ENCODE results near the gene GH1. TPM values are rescaled to one million over a fixed set of nuclear protein-coding genes. Genes with fewer than 3 reads are reported as not detected.
A peak's percentile ranks its signal among the peaks of the same experiment; 100 is the strongest.

Gene GH1
- total RNA-seq, 2 donors from 2014 or later, result not detected

DNA sequence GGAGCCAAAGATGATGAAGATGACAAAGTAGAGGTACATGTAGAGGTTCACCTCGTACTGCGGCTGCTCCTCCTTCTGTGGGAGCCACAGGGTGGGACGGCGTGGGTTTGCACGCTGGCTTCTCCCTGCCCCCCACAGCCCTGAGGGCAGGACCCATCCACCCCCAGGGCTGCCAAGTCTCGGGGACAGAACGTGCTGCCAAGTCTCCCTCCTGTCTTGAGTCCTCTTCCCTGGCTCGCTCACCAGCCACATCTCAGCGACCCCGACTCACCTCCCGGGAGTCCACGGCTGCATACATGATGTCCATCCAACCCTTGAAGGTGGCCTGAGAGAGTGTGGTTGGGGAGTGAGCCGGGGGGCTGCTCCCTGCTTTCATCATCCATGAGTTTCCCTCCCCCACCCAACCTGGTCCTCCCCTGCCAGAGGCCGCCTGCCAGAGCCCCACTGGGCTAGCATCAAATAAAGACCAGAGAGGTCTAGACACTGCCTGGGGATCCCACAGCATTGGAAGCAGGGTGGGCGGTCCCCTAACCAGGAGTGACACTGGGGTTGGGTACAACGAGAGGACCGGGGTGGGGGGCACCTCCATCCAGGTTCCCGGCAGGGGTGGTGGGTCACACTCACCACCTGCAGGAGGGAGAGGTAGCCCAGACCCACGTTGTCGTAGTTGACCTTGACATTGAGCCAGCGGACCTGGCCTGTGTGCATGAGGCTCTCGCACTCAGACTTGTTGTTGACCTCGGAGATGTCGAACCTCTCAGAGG, 26.3 kb upstream of the GH1 start:
- Mint-ChIP-seq H3K4me3 (no peak overlapping the region), H3K4me1 (no peaks in the 10 kb centered on the region), H3K9me3 (no peaks in the 10 kb centered on the region), H3K36me3 (ENCODE audit: low read depth) (no peaks in the 10 kb centered on the region), H3K27me3 (ENCODE audit: insufficient read depth) (peaks cover 2% of the 10 kb centered on the region), H3K27ac (no peak overlapping the region)
- WGBS, 2 experiments (ENCODE audit: insufficient coverage in 1 of 2, insufficient read length in 1 of 2), result 91 to 97% methylated on average over 15 to 24 of the region's 24 CpGs
- Histone ChIP-seq H3K9me3 (ENCODE audit: control insufficient read depth, low read length) (no peaks in the 10 kb centered on the region), H3K27me3 (ENCODE audit: control insufficient read depth, insufficient read depth, low read length, poor library complexity, severe bottlenecking) (no peaks in the 10 kb centered on the region), H3K4me3 (ENCODE audit: low read length) (no peak overlapping the region), H3K4me1 (ENCODE audit: control insufficient read depth, insufficient read depth, low read length) (no peaks in the 10 kb centered on the region), H3K36me3 (ENCODE audit: control insufficient read depth, insufficient read depth, low read length) (no peaks in the 10 kb centered on the region), H3K27ac (ENCODE audit: low read depth, low read length) (no peak overlapping the region), H3K9ac (ENCODE audit: extremely low read depth, low read length, poor library complexity, severe bottlenecking) (no peak overlapping the region)
- no peak for DNase-seq
- TF ChIP-seq CTCF (conservative IDR thresholded peaks at IDR 0.05), result no peak

DNA sequence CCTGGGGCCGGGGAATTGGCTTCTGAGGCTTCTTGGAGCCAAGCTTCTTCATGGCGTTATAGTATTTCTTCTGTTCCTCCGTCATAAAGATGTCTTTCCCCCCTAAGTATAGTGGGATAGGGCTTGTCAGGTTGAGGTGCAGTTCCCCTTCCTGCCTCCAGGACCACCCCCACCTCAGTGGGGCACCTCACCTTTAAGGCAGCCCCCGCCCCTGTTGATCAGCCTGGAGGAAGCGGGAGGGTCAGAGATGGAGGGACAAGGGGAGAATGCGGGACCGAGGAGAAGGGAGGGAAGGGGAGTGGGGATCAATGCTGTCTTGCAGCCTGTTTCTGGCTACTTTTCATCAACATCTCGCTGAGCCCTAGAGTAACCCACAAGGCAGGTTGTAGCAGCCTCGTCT, 25.1 kb upstream of the GH1 start:
- Histone ChIP-seq H3K4me3 (ENCODE audit: low read length) (no peak overlapping the region), H3K9ac (ENCODE audit: extremely low read depth, low read length, poor library complexity, severe bottlenecking) (no peak overlapping the region), H3K36me3 (ENCODE audit: control insufficient read depth, insufficient read depth, low read length) (no peaks in the 10 kb centered on the region), H3K4me1 (ENCODE audit: control insufficient read depth, insufficient read depth, low read length) (no peaks in the 10 kb centered on the region), H3K9me3 (ENCODE audit: control insufficient read depth, low read length) (no peaks in the 10 kb centered on the region), H3K27ac (ENCODE audit: low read depth, low read length) (no peak overlapping the region), H3K27me3 (ENCODE audit: control insufficient read depth, insufficient read depth, low read length, poor library complexity, severe bottlenecking) (no peaks in the 10 kb centered on the region)
- Mint-ChIP-seq H3K4me1 (no peaks in the 10 kb centered on the region), H3K4me3 (no peak overlapping the region), H3K27me3 (ENCODE audit: insufficient read depth) (peaks cover 2% of the 10 kb centered on the region), H3K36me3 (ENCODE audit: low read depth) (no peaks in the 10 kb centered on the region), H3K27ac (no peak overlapping the region), H3K9me3 (no peaks in the 10 kb centered on the region)
- TF ChIP-seq CTCF (conservative IDR thresholded peaks at IDR 0.05), result peak; percentile 52
- no peak for DNase-seq
- WGBS, 2 experiments (ENCODE audit: insufficient coverage in 1 of 2, insufficient read length in 1 of 2), result 79 to 100% methylated on average over 1 to 9 of the region's 9 CpGs

DNA sequence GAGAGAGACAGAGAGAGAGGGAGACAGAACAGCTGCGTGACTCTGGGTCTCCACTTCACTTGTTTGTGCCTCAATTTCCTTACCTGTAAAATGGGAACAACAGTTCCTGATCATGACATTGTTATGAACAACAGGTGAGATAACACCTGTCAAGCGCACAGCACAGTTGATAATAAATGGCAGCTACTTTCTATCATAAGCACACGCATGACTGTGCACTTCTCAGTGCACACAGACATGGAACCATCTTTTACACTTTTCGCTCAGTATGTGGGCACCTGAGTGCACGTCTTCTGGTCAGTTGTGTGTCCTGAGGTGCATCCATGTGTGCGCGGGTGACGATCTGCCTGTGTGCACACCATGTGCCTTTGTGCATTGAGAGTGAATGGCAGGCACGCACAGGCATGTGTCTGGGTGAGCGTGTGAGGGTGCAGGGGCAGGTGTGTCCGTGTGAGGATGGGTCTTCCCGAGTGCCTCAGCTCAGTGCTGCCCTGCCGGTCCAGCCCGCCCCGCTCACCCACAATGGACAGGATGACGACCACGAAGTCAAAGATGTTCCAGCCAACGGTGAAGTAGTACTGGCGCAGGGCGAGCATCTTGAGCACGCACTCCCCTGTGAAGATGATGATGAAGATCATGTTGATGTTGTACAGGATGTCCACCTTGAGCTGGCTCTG, 23.8 kb upstream of the GH1 start:
- DNase-seq, result no peak
- H3K36me3 Mint-ChIP-seq (ENCODE audit: low read depth), result no peaks in the 10 kb centered on the region

More for the DNA sequence above, 23.8 kb upstream of the GH1 start:
- Mint-ChIP-seq H3K27me3 (ENCODE audit: insufficient read depth) (peaks cover 2% of the 10 kb centered on the region), H3K4me3 (no peak overlapping the region), H3K4me1 (no peaks in the 10 kb centered on the region), H3K9me3 (no peaks in the 10 kb centered on the region), H3K27ac (no peak overlapping the region)
- Histone ChIP-seq H3K4me3 (ENCODE audit: low read length) (no peak overlapping the region), H3K27ac (ENCODE audit: low read depth, low read length) (no peak overlapping the region), H3K9me3 (ENCODE audit: control insufficient read depth, low read length) (no peaks in the 10 kb centered on the region), H3K4me1 (ENCODE audit: control insufficient read depth, insufficient read depth, low read length) (no peaks in the 10 kb centered on the region), H3K36me3 (ENCODE audit: control insufficient read depth, insufficient read depth, low read length) (no peaks in the 10 kb centered on the region), H3K27me3 (ENCODE audit: control insufficient read depth, insufficient read depth, low read length, poor library complexity, severe bottlenecking) (no peaks in the 10 kb centered on the region), H3K9ac (ENCODE audit: extremely low read depth, low read length, poor library complexity, severe bottlenecking) (no peak overlapping the region)
- WGBS, 2 experiments (ENCODE audit: insufficient coverage in 1 of 2, insufficient read length in 1 of 2), result 92 to 93% methylated on average over 19 to 21 of the region's 21 CpGs
- no peak for TF ChIP-seq CTCF (conservative IDR thresholded peaks at IDR 0.05)

All from endodermal cell (in vitro differentiated cells).